Endothelial cell of umbilical vein (primary cell): ENCODE results near the gene ABLIM1. TPM values are rescaled to one million over a fixed set of nuclear protein-coding genes. Genes with fewer than 3 reads are reported as not detected.

Source experiments
- BruUV-seq: library from RNA; stranded (reverse); fragments of 400-500 nt; replicated peaks from 2 replicates; lab custom pipeline; 2021; lab: Mats Ljungman, UMichigan
- CTCF ChIA-PET: fragments of 300-600, 350-600 bp; sonication (Branson Sonifier 250); formaldehyde crosslinking; loops from one replicate; lab custom pipeline; 2021; ENCODE audit warnings: antibody characterized with exemption, inconsistent platforms; lab: Charles Lee
- POLR2A ChIA-PET: fragments of 300-600, 350-600 bp; sonication (Branson Sonifier 250); formaldehyde crosslinking; loops from one replicate; lab custom pipeline; 2021; ENCODE audit warnings: antibody characterized with exemption, inconsistent platforms; lab: Charles Lee
- DNase-seq: peaks from one replicate; pipeline ENCODE4 v3.0.0-alpha.2; 2011; ENCODE audit warnings: low read depth, low spot score
- FAIRE-seq: peaks from 2 replicates; lab custom pipeline; 2011; peaks lifted over from hg19 to GRCh38; lab: Jason Lieb, UNC
- H2AFZ ChIP-seq: 2 replicates; pipeline ENCODE4 v1.6.0; 2012; ENCODE audit warnings: low read depth, low read length, control low read depth, inconsistent platforms
- H3K27ac ChIP-seq: 2 replicates; pipeline ENCODE4 v1.5.1; 2011; ENCODE audit warnings: low read depth, mild to moderate bottlenecking, control low read depth, low read length, moderate library complexity; ENCODE audit not compliant: insufficient read depth
- H3K27me3 ChIP-seq, 2 experiments: 2 replicates each; pipeline versions ENCODE4 v1.6.0 to v1.6.1; 2011; ENCODE audit warnings: low read length in 2 of 2, mixed read lengths in 1 of 2; ENCODE audit not compliant: control insufficient read depth in 2 of 2, insufficient read depth in 2 of 2
- H3K36me3 ChIP-seq, 2 experiments: 2 replicates in 1 of 2; 3 replicates in 1 of 2; pipeline ENCODE4 v1.5.1; 2011; ENCODE audit warnings: low read length in 2 of 2, mild to moderate bottlenecking in 1 of 2, moderate library complexity in 1 of 2; ENCODE audit not compliant: control insufficient read depth in 2 of 2, insufficient read depth in 2 of 2; ENCODE audit errors: extremely low read depth in 1 of 2
- H3K4me1 ChIP-seq: 3 replicates; pipeline ENCODE4 v1.5.1; 2011; ENCODE audit warnings: mild to moderate bottlenecking, low read length; ENCODE audit not compliant: control insufficient read depth, insufficient read depth; ENCODE audit errors: extremely low read depth
- H3K4me2 ChIP-seq: 2 replicates; pipeline ENCODE4 v1.6.1; 2011; ENCODE audit warnings: low read length, control low read depth, mixed read lengths; ENCODE audit not compliant: insufficient read depth
- H3K4me3 ChIP-seq, 3 experiments: fragments of 200-600 bp in 1 of 3; sonication (generic), shearing (Covaris generic) in 1 of 3; replicated peaks in 1 of 3; 2 replicates each; pipeline ENCODE4 v1.5.1; 2011 to 2016; ENCODE audit warnings: control low read depth in 3 of 3, low read length in 3 of 3, mild to moderate bottlenecking in 2 of 3, inconsistent platforms in 1 of 3, low read depth in 1 of 3, moderate library complexity in 1 of 3; ENCODE audit not compliant: insufficient read depth in 1 of 3
- H3K79me2 ChIP-seq: 2 replicates; pipeline ENCODE4 v1.6.0; 2012; ENCODE audit warnings: low read length, inconsistent platforms; ENCODE audit not compliant: control insufficient read depth, insufficient read depth
- H3K9ac ChIP-seq: replicated peaks from 2 replicates; pipeline ENCODE3; 2011; ENCODE audit warnings: low read length, control low read depth; ENCODE audit not compliant: insufficient read depth; ENCODE audit errors: extremely low read depth
- H3K9me1 ChIP-seq: replicated peaks from 3 replicates; pipeline ENCODE4 v1.6.0; 2011; ENCODE audit warnings: mild to moderate bottlenecking, low read length; ENCODE audit not compliant: control insufficient read depth, insufficient read depth; ENCODE audit errors: extremely low read depth
- H3K9me3 ChIP-seq: replicated peaks from 2 replicates; pipeline ENCODE4 v1.5.1; 2012; ENCODE audit warnings: low read length, inconsistent platforms; ENCODE audit not compliant: control insufficient read depth, insufficient read depth
- H4K20me1 ChIP-seq: replicated peaks from 2 replicates; pipeline ENCODE3; 2011; ENCODE audit warnings: mild to moderate bottlenecking, low read length; ENCODE audit not compliant: control insufficient read depth, insufficient read depth; ENCODE audit errors: extremely low read depth
- EZH2 ChIP-seq: IDR thresholded peaks from 2 replicates; pipeline ENCODE4 v1.6.1; 2012; ENCODE audit warnings: borderline replicate concordance, low read depth, mild to moderate bottlenecking, moderate library complexity, low read length, inconsistent platforms; ENCODE audit not compliant: severe bottlenecking
- FOS ChIP-seq: IDR thresholded peaks from 2 replicates; pipeline ENCODE4 v1.6.1; 2011; ENCODE audit warnings: mild to moderate bottlenecking, low read length, moderate library complexity, borderline replicate concordance; ENCODE audit not compliant: insufficient read depth
- GATA2 ChIP-seq: IDR thresholded peaks from 2 replicates; pipeline ENCODE4 v1.7.0; 2011; ENCODE audit warnings: low read depth, mild to moderate bottlenecking, moderate library complexity, mixed read lengths, low read length; ENCODE audit not compliant: insufficient read length, insufficient read depth
- JUN ChIP-seq: IDR thresholded peaks from 2 replicates; pipeline ENCODE4 v1.6.1; 2011; ENCODE audit warnings: borderline replicate concordance, low read depth; ENCODE audit not compliant: insufficient read length, insufficient read depth
- MAX ChIP-seq: IDR thresholded peaks from 2 replicates; pipeline ENCODE4 v1.6.1; 2011; ENCODE audit not compliant: insufficient read depth, insufficient read length
- MYC ChIP-seq: IDR thresholded peaks from one replicate; pipeline ENCODE4 v1.6.1; 2011; ENCODE audit warnings: mild to moderate bottlenecking, low read depth, low read length
- POLR2A ChIP-seq: IDR thresholded peaks from 2 replicates; pipeline ENCODE4 v1.6.1; 2012; ENCODE audit warnings: low read depth, mild to moderate bottlenecking, control low read depth, low read length
- POLR2AphosphoS5 ChIP-seq: IDR thresholded peaks from 2 replicates; pipeline ENCODE4 v1.6.1; 2012; ENCODE audit warnings: low read depth, mild to moderate bottlenecking, control low read depth, low read length, moderate library complexity; ENCODE audit not compliant: insufficient read depth
- dilution Hi-C: fragments of 300-500 bp; cut with MboI; formaldehyde crosslinking; loops from one replicate; pipeline ENCODE4 v1.15.0; 2019; ENCODE audit warnings: low sequenced_read_pairs; ENCODE audit not compliant: extremely low pct_ligation_motif_present
- intact Hi-C: fragments of 100-400 bp; cut with micrococcal nuclease; formaldehyde crosslinking; loops from one replicate; pipeline ENCODE4 v1.10.0; 2022
- polyA plus RNA-seq, 4 experiments: library from polyadenylated mRNA; depleted of rRNA in 3 of 4; stranded (reverse) in 3 of 4; unstranded in 1 of 4; fragments of >200 nt; gene quantifications; 2 replicates each; pipeline versions ENCODE4 v1.2.1 to v1.2.3, GENCODE V29; 2011 to 2012; ENCODE audit warnings: missing spikeins in 1 of 4
- total RNA-seq: library from RNA; stranded (reverse); gene quantifications from 2 replicates; pipeline ENCODE4 v1.2.3, GENCODE V29; 2021
- TF ChIP-seq, protein P1 (sequence below), 2 donors: IDR thresholded peaks; 1 replicate in 1 of 2; 2 replicates in 1 of 2; pipeline ENCODE4 v1.5.1; 2011; ENCODE audit warnings: low read length in 2 of 2, mild to moderate bottlenecking in 2 of 2, moderate library complexity in 2 of 2, control low read depth in 1 of 2, inconsistent platforms in 1 of 2, low read depth in 1 of 2; ENCODE audit not compliant: insufficient read depth in 1 of 2; ENCODE audit errors: extremely low read depth in 1 of 2

The ABLIM1 gene
- total and polyA plus RNA-seq, 2 donors (not counting 3 experiments of a cell fraction or from before 2014, with no cell fraction given), result 128 to 235 TPM

DNA sequence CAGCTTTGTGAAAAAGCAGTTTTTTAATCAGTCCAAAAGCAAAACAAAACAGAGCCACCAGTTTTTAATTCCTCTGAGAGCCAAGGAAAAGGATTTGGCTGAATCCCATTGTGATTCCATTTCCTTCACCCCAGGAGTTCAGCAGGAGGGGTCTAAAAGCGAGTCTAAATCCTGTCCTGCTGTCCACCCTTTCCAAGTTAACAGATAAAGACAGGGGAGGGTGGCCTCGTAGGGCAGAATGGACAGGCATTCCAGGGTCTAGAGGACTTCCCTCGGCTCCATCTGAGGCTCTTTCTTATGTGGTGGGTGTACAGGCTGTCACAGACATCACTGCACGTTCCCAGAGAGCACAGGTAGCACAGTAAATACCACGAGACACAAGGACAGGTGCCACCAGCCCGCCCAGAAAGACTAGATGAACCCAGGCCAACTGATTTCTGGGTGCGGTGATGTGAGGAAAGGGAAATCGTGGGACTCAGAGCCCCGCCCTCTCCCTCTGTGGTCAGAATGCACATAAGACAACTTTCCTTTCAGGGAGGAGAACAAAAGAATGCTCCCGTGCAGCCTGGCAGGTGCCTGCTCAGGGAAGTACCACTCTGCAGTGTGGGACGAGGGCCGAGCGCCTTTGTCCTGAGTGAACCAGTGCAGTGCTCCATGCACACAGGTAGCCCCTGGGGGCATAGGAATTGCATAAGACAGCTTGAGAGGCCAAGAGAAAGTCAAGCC, 119.7 kb downstream of the ABLIM1 start:
- dilution Hi-C loops, result no loop called here

GRCh38 chr10:114537736-114538135, 120.3 kb downstream of the ABLIM1 start:
- intact Hi-C loops (no loop called here), dilution Hi-C loops (no loop called here)
- Histone ChIP-seq H3K4me2 (no peak overlapping the region), H3K9me1 (no peaks in the 10 kb centered on the region), H3K27me3 (no peaks in the 10 kb centered on the region), H3K9me3 (no peaks in the 10 kb centered on the region), H2AFZ (no peak overlapping the region), H3K9ac (no peak overlapping the region), H4K20me1 (no peaks in the 10 kb centered on the region), H3K4me1 (peaks cover 8% of the 10 kb centered on the region), H3K36me3 (peaks cover 0 to 1% of the 10 kb centered on the region in 2 experiments), H3K4me3 (no peak overlapping the region), H3K79me2 (no peaks in the 10 kb centered on the region), H3K27ac (no peak overlapping the region)
- TF ChIP-seq MYC, result no peak
- no peak for TF ChIP-seq POLR2AphosphoS5
- TF ChIP-seq JUN, result no peak
- TF ChIP-seq MAX, result no peak
- no peak for TF ChIP-seq POLR2A
- TF ChIP-seq, protein P1, sequence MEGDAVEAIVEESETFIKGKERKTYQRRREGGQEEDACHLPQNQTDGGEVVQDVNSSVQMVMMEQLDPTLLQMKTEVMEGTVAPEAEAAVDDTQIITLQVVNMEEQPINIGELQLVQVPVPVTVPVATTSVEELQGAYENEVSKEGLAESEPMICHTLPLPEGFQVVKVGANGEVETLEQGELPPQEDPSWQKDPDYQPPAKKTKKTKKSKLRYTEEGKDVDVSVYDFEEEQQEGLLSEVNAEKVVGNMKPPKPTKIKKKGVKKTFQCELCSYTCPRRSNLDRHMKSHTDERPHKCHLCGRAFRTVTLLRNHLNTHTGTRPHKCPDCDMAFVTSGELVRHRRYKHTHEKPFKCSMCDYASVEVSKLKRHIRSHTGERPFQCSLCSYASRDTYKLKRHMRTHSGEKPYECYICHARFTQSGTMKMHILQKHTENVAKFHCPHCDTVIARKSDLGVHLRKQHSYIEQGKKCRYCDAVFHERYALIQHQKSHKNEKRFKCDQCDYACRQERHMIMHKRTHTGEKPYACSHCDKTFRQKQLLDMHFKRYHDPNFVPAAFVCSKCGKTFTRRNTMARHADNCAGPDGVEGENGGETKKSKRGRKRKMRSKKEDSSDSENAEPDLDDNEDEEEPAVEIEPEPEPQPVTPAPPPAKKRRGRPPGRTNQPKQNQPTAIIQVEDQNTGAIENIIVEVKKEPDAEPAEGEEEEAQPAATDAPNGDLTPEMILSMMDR (IDR thresholded peaks at IDR 0.05; ENCODE audit: extremely low read depth in 1 of 2, insufficient read depth in 1 of 2, low read depth in 1 of 2, low read length in 2 of 2), result no peak
- TF ChIP-seq GATA2, result no peak
- no peak for TF ChIP-seq EZH2
- no peak for TF ChIP-seq FOS
- no peak for FAIRE-seq
- BruUV-seq, result no TSS peak
- ChIA-PET POLR2A (no interaction called here), CTCF (interaction anchor here (6.8 kb wide), 1 partner anchor 66 kb away, joined by 37 read pairs; no protein-coding TSS in a partner anchor)
- DNase-seq, result no peak

More for the DNA sequence above, 119.7 kb downstream of the ABLIM1 start:
- Histone ChIP-seq H3K79me2 (no peaks in the 10 kb centered on the region), H3K9ac (no peak overlapping the region), H2AFZ (no peak overlapping the region), H3K4me2 (no peak overlapping the region), H3K4me1 (peaks cover 14% of the 10 kb centered on the region), H3K4me3 (no peak overlapping the region), H3K36me3 (peaks cover 0 to 1% of the 10 kb centered on the region in 2 experiments), H3K9me3 (no peaks in the 10 kb centered on the region), H3K27ac (no peak overlapping the region), H3K27me3 (no peaks in the 10 kb centered on the region), H4K20me1 (no peaks in the 10 kb centered on the region), H3K9me1 (no peaks in the 10 kb centered on the region)
- ChIA-PET POLR2A (no interaction called here), CTCF (interaction anchor here (1.7 to 6.8 kb wide), 2 partner anchors 67 to 235 kb away, joined by 5 to 37 read pairs; no protein-coding TSS in a partner anchor)
- BruUV-seq, result no TSS peak
- intact Hi-C loops, result no loop called here
- no peak for FAIRE-seq
- TF ChIP-seq MYC (no peak), JUN (no peak), MAX (no peak), FOS (no peak)
- DNase-seq, result no peak
